ENCODE measurements around the gene KCNG2. TPM values are rescaled to one million over a fixed set of nuclear protein-coding genes. Genes with fewer than 3 reads are reported as not detected.

The KCNG2 gene
- total and polyA plus RNA-seq, 2 of the 13 experiments (the other 11 are each of a cell fraction or from before 2014, with no cell fraction given), result not detected

GRCh38 chr18:79875531-79875919, 77.8 kb downstream of the KCNG2 start (continued):
- TF ChIP-seq ZSCAN22 (CRISPR knock-in tag; IDR thresholded peaks at IDR 0.05) (no peak), AHDC1 (CRISPR knock-in tag; IDR thresholded peaks at IDR 0.05; ENCODE audit: borderline replicate concordance) (no peak), ZNF607 (CRISPR knock-in tag; IDR thresholded peaks at IDR 0.05; ENCODE audit: borderline replicate concordance) (no peak)

GRCh38 chr18:79875931-79876461, 78.3 kb downstream of the KCNG2 start:
- H3K4me1 ChIP-seq (ENCODE audit: insufficient read depth, low read length), result peaks cover 8% of the 10 kb centered on the region
- in situ Hi-C loops (cut with HindIII; ENCODE audit: extremely low pct_ligation_motif_present, low pct_unique_long_range_greater_than_20kb), result no loop called here
- no peaks in the 10 kb centered on the region for H3K36me3 ChIP-seq (replicated peaks in 1 of 2; ENCODE audit: control insufficient read depth in 1 of 2, insufficient read depth in 2 of 2, low read length in 2 of 2)
- no TSS peak for BruUV-seq (replicated peaks)
- no peaks in the 10 kb centered on the region for H3K79me2 ChIP-seq (ENCODE audit: insufficient read depth, low read length)
- H3K27me3 ChIP-seq (ENCODE audit: control insufficient read depth in 1 of 2, insufficient read depth in 2 of 2, low read length in 2 of 2), result peaks cover 13 to 67% of the 10 kb centered on the region in 2 experiments; a peak in 4 of 5 replicates
- ChIA-PET POLR2A (no interaction called here), CTCF (ENCODE audit: low intra/inter-chr PET ratio, low total read pairs) (no interaction called here)
- no peak overlapping the region for H2AFZ ChIP-seq (ENCODE audit: low read length)
- H3K4me2 ChIP-seq (ENCODE audit: low read depth, low read length), result no peak overlapping the region
- intact Hi-C loops (cut with micrococcal nuclease; ENCODE audit: unreplicated experiment), result no loop called here
- H4K20me1 ChIP-seq (ENCODE audit: insufficient read depth, low read length), result no peaks in the 10 kb centered on the region
- no peak for ATAC-seq
- 74% methylated on average over 10 of the region's 23 CpGs for WGBS (ENCODE audit: low lambda C conversion rate)
- no peak for DNase-seq (ENCODE audit: low spot score)
- no peak overlapping the region for H3K4me3 ChIP-seq (replicated peaks in 1 of 3; ENCODE audit: insufficient read depth in 1 of 3, low read depth in 2 of 3, low read length in 3 of 3)
- no peak overlapping the region for H3K27ac ChIP-seq (ENCODE audit: extremely low read length, insufficient read depth, low read length)
- no peak overlapping the region for H3K9ac ChIP-seq (ENCODE audit: insufficient read depth, low read depth, low read length)
- H3K9me3 ChIP-seq (ENCODE audit: low read length), result no peaks in the 10 kb centered on the region
- TF ChIP-seq ZNF224 (CRISPR knock-in tag; IDR thresholded peaks at IDR 0.05) (no peak), NFRKB (IDR thresholded peaks at IDR 0.05) (no peak), SNAI1 (CRISPR knock-in tag; IDR thresholded peaks at IDR 0.05; ENCODE audit: borderline replicate concordance) (no peak), ZNF737 (CRISPR knock-in tag; IDR thresholded peaks at IDR 0.05; ENCODE audit: borderline replicate concordance) (no peak), NCOA5 (CRISPR knock-in tag; IDR thresholded peaks at IDR 0.05) (no peak), EHMT2 (IDR thresholded peaks at IDR 0.05; ENCODE audit: borderline replicate concordance, low read depth, low read length) (no peak), ZNF75D (CRISPR knock-in tag; IDR thresholded peaks at IDR 0.05; ENCODE audit: borderline replicate concordance) (no peak), AHR (CRISPR knock-in tag; IDR thresholded peaks at IDR 0.05) (no peak), ZSCAN29 (CRISPR knock-in tag; conservative IDR thresholded peaks at IDR 0.05) (no peak), MLLT10 (CRISPR knock-in tag; IDR thresholded peaks at IDR 0.05) (no peak), ZNF891 (CRISPR knock-in tag; IDR thresholded peaks at IDR 0.05) (no peak), ASH2L (IDR thresholded peaks at IDR 0.05; ENCODE audit: insufficient read length, low read depth, low read length) (no peak), KLF12 (CRISPR knock-in tag; IDR thresholded peaks at IDR 0.05; ENCODE audit: borderline replicate concordance) (no peak), ZBTB44 (CRISPR knock-in tag; IDR thresholded peaks at IDR 0.05) (no peak), SUZ12 (IDR thresholded peaks at IDR 0.05; ENCODE audit: low read depth, low read length) (no peak)
- FAIRE-seq, result no peak

Measured in HepG2 (cell line).